SK-N-SH treated with all-trans-retinoic acid at 6 μM for 48 hours (cell line): Measurements from ENCODE around the gene CD40LG.

Experiments
- ATAC-seq: fragments of 200-7000 bp; cut with Tn5 transposase; 3 replicates; pipeline ENCODE4 v1.9.1; 2020; ENCODE audit warnings: mild to moderate bottlenecking, moderate library complexity
- ARNTL ChIP-seq: fragments of 450-650 bp; formaldehyde crosslinking; IDR thresholded peaks from 2 replicates; pipeline ENCODE4 v1.5.0; 2020; ENCODE audit warnings: low read depth, mild to moderate bottlenecking, moderate library complexity, borderline replicate concordance
- BACH2 ChIP-seq: fragments of 250-450 bp; sonication (Bioruptor Pico); IDR thresholded peaks from 2 replicates; pipeline ENCODE4 v1.9.0; 2021; ENCODE audit warnings: mild to moderate bottlenecking, borderline replicate concordance
- CREB5 ChIP-seq: fragments of 250-450 bp; sonication (Bioruptor Pico); IDR thresholded peaks from 2 replicates; pipeline ENCODE4 v1.5.1; 2020; ENCODE audit warnings: low read depth, mild to moderate bottlenecking, moderate library complexity
- CSDC2 ChIP-seq: fragments of 250-450 bp; sonication (Bioruptor Pico); IDR thresholded peaks from 2 replicates; pipeline ENCODE4 v1.5.0; 2020; ENCODE audit warnings: mild to moderate bottlenecking, moderate library complexity
- CSRNP3 ChIP-seq: fragments of 250-450 bp; sonication (Bioruptor Pico); IDR thresholded peaks from 2 replicates; pipeline ENCODE4 v1.5.1; 2021; ENCODE audit warnings: mild to moderate bottlenecking, moderate library complexity
- ESRRG ChIP-seq: fragments of 250-450 bp; sonication (Bioruptor Pico); IDR thresholded peaks from 2 replicates; pipeline ENCODE4 v1.6.1; 2021; ENCODE audit warnings: mild to moderate bottlenecking
- GLIS3 ChIP-seq: fragments of 250-450 bp; sonication (Bioruptor Pico); IDR thresholded peaks from 2 replicates; pipeline ENCODE4 v1.5.0; 2020; ENCODE audit warnings: mild to moderate bottlenecking, moderate library complexity
- ISL1 ChIP-seq: fragments of 250-450 bp; sonication (Bioruptor Pico); IDR thresholded peaks from 2 replicates; pipeline ENCODE4 v2.1.2; 2022; ENCODE audit warnings: mild to moderate bottlenecking, moderate library complexity
- OSR1 ChIP-seq: fragments of 250-450 bp; sonication (Bioruptor Pico); IDR thresholded peaks from 2 replicates; pipeline ENCODE4 v1.8.0; 2022; ENCODE audit warnings: moderate library complexity, mild to moderate bottlenecking, inconsistent platforms
- PATZ1 ChIP-seq: fragments of 250-450 bp; sonication (Bioruptor Pico); IDR thresholded peaks from 2 replicates; pipeline ENCODE4 v1.8.0; 2020; ENCODE audit warnings: mild to moderate bottlenecking, moderate library complexity, borderline replicate concordance
- POU6F1 ChIP-seq: fragments of 250-450 bp; sonication (Bioruptor Pico); IDR thresholded peaks from 2 replicates; pipeline ENCODE4 v1.8.0; 2021; ENCODE audit warnings: low read depth, mild to moderate bottlenecking, moderate library complexity, borderline replicate concordance
- PPARA ChIP-seq: fragments of 250-450 bp; sonication (Bioruptor Pico); IDR thresholded peaks from 2 replicates; pipeline ENCODE4 v1.5.0; 2020; ENCODE audit warnings: mild to moderate bottlenecking, borderline replicate concordance
- RARB ChIP-seq: fragments of 250-450 bp; sonication (Bioruptor Pico); IDR thresholded peaks from 2 replicates; pipeline ENCODE4 v1.8.0; 2021; ENCODE audit warnings: mild to moderate bottlenecking, moderate library complexity
- SNAI2 ChIP-seq: fragments of 250-450 bp; sonication (Bioruptor Pico); IDR thresholded peaks from 2 replicates; pipeline ENCODE4 v1.5.0; 2020; ENCODE audit warnings: mild to moderate bottlenecking, moderate library complexity
- TCF4 ChIP-seq: fragments of 250-450 bp; sonication (Bioruptor Pico); IDR thresholded peaks from 2 replicates; pipeline ENCODE4 v1.8.0; 2021; ENCODE audit warnings: mild to moderate bottlenecking, moderate library complexity, borderline replicate concordance
- TOX ChIP-seq: fragments of 250-450 bp; sonication (Bioruptor Pico); IDR thresholded peaks from 2 replicates; pipeline ENCODE4 v1.8.0; 2021; ENCODE audit warnings: mild to moderate bottlenecking, moderate library complexity, borderline replicate concordance
- TSHZ2 ChIP-seq: fragments of 250-450 bp; sonication (Bioruptor Pico); IDR thresholded peaks from 2 replicates; pipeline ENCODE4 v1.5.0; 2020; ENCODE audit warnings: mild to moderate bottlenecking, moderate library complexity
- ZFP3 ChIP-seq: fragments of 250-450 bp; sonication (Bioruptor Pico); IDR thresholded peaks from 2 replicates; pipeline ENCODE4 v1.5.0; 2020; ENCODE audit warnings: mild to moderate bottlenecking, moderate library complexity
- ZFP30 ChIP-seq: fragments of 450-650 bp; formaldehyde crosslinking; IDR thresholded peaks from 2 replicates; pipeline ENCODE4 v1.5.0; 2022; ENCODE audit warnings: mild to moderate bottlenecking, moderate library complexity
- ZNF565 ChIP-seq: fragments of 450-650 bp; formaldehyde crosslinking; conservative IDR thresholded peaks from 2 replicates; pipeline ENCODE4 v1.5.0; 2020; ENCODE audit warnings: low read depth, mild to moderate bottlenecking, moderate library complexity
- ZNF70 ChIP-seq: fragments of 450-650 bp; formaldehyde crosslinking; IDR thresholded peaks from 2 replicates; pipeline ENCODE4 v1.5.0; 2020; ENCODE audit warnings: mild to moderate bottlenecking, moderate library complexity
- ZNF8 ChIP-seq: fragments of 450-650 bp; formaldehyde crosslinking; IDR thresholded peaks from 2 replicates; pipeline ENCODE4 v1.5.0; 2020; ENCODE audit warnings: mild to moderate bottlenecking, moderate library complexity

The CD40LG gene

GRCh38 chrX:136622568-136622967 lies 25.4 kb upstream of the CD40LG start (continued):
- TF ChIP-seq GLIS3 (CRISPR knock-in tag): no peak
- TF ChIP-seq ZFP3 (CRISPR knock-in tag): no peak
- no peak for TF ChIP-seq TOX (CRISPR knock-in tag)
- TF ChIP-seq ZNF8: no peak
- no peak for TF ChIP-seq ZNF565 (CRISPR knock-in tag)
- no peak for TF ChIP-seq BACH2 (CRISPR knock-in tag)
- no peak for TF ChIP-seq TSHZ2 (CRISPR knock-in tag)
- no peak for TF ChIP-seq ISL1 (CRISPR knock-in tag)

- ATAC-seq: no peak
Measured at GRCh38 chrX:136623396-136623795, 24.6 kb upstream of the CD40LG start.

GRCh38 chrX:136625246-136625645 lies 22.7 kb upstream of the CD40LG start:
- no peak for ATAC-seq
- TF ChIP-seq POU6F1 (CRISPR knock-in tag) (no peak), CREB5 (CRISPR knock-in tag) (no peak), BACH2 (CRISPR knock-in tag) (no peak), TOX (CRISPR knock-in tag) (no peak), ARNTL (CRISPR knock-in tag) (no peak), PPARA (no peak), ESRRG (CRISPR knock-in tag) (no peak), ZNF70 (CRISPR knock-in tag) (no peak), CSDC2 (CRISPR knock-in tag) (no peak), GLIS3 (CRISPR knock-in tag) (no peak), ZNF8 (no peak), ZNF565 (CRISPR knock-in tag) (no peak), OSR1 (CRISPR knock-in tag) (no peak)

More at GRCh38 chrX:136623396-136623795, 24.6 kb upstream of the CD40LG start:
- TF ChIP-seq ISL1 (CRISPR knock-in tag): no peak
- TF ChIP-seq RARB (CRISPR knock-in tag): no peak
- no peak for TF ChIP-seq TCF4 (CRISPR knock-in tag)
- TF ChIP-seq PPARA: no peak
- no peak for TF ChIP-seq ZFP30 (CRISPR knock-in tag)
- no peak for TF ChIP-seq ESRRG (CRISPR knock-in tag)
- no peak for TF ChIP-seq ZNF565 (CRISPR knock-in tag)
- TF ChIP-seq CSRNP3 (CRISPR knock-in tag): no peak
- TF ChIP-seq SNAI2 (CRISPR knock-in tag): no peak
- TF ChIP-seq CSDC2 (CRISPR knock-in tag): no peak
- no peak for TF ChIP-seq BACH2 (CRISPR knock-in tag)
- TF ChIP-seq ZNF8: no peak
- no peak for TF ChIP-seq CREB5 (CRISPR knock-in tag)
- no peak for TF ChIP-seq PATZ1 (CRISPR knock-in tag)
